Activated naive CD8-positive, alpha-beta T cell treated with anti-CD3 and anti-CD28 coated beads, Interleukin-2, amount 50 U/mL, for 24 hours (primary cell): ENCODE measurements around the gene SNAI1.

Experiments
- ATAC-seq: fragments of 150-1000 bp; cut with Tn5 transposase; one replicate; pipeline ENCODE4 v1.10.0; 2021
- DNase-seq: peaks from one replicate; pipeline ENCODE4 v3.0.0; 2021
- H3K27ac Mint-ChIP-seq: one replicate; pipeline ENCODE4 v1.8.0; 2021; ENCODE audit warnings: mild to moderate bottlenecking, mixed read lengths
- H3K27me3 Mint-ChIP-seq: one replicate; pipeline ENCODE4 v1.8.0; 2021; ENCODE audit warnings: mixed read lengths
- H3K36me3 Mint-ChIP-seq: one replicate; pipeline ENCODE4 v1.8.0; 2021; ENCODE audit warnings: low read depth, mixed read lengths
- H3K4me1 Mint-ChIP-seq: one replicate; pipeline ENCODE4 v1.8.0; 2021; ENCODE audit warnings: mixed read lengths
- H3K4me3 Mint-ChIP-seq: one replicate; pipeline ENCODE4 v1.8.0; 2021; ENCODE audit warnings: mild to moderate bottlenecking, moderate library complexity, mixed read lengths
- H3K9me3 Mint-ChIP-seq: one replicate; pipeline ENCODE4 v1.8.0; 2021; ENCODE audit warnings: mixed read lengths

The SNAI1 gene

DNA sequence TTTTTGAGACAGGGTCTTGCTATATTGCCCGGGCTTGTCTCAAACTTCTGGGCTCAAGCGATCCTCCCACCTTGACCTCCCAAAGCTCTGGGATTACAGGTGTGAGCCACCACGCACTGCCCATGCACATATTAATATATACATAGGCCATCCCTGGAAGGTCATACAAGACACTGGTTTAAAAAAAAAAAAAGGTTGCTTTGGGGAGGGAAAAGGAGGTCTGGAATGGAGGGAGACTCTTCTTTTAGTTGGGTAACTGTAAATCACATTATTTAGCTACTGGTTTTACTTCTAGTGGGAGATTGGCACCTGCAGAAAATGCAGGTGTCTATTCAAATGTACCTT lies 4.1 kb upstream of the SNAI1 start:
- no peak overlapping the region for H3K4me3 Mint-ChIP-seq
- DNase-seq (no peak), ATAC-seq (no peak)
- peaks cover 29% of the 10 kb centered on the region for H3K4me1 Mint-ChIP-seq
- no peak overlapping the region for H3K27ac Mint-ChIP-seq
- H3K36me3 Mint-ChIP-seq, result no peaks in the 10 kb centered on the region
- no peaks in the 10 kb centered on the region for H3K9me3 Mint-ChIP-seq
- peaks cover 10% of the 10 kb centered on the region for H3K27me3 Mint-ChIP-seq

- Mint-ChIP-seq H3K9me3 (no peaks in the 10 kb centered on the region), H3K36me3 (no peaks in the 10 kb centered on the region), H3K4me3 (no peak overlapping the region), H3K4me1 (peaks cover 35% of the 10 kb centered on the region), H3K27ac (no peak overlapping the region), H3K27me3 (peaks cover 12% of the 10 kb centered on the region)
- ATAC-seq (peak; percentile 70), DNase-seq (peak; percentile 72)
Observed at GRCh38 chr20:49979030-49979832, 3.5 kb upstream of the SNAI1 start.

GRCh38 chr20:49980140-49981008 lies 2.4 kb upstream of the SNAI1 start:
- Mint-ChIP-seq H3K36me3 (no peaks in the 10 kb centered on the region), H3K27me3 (peaks cover 12% of the 10 kb centered on the region), H3K27ac (no peak overlapping the region), H3K9me3 (no peaks in the 10 kb centered on the region), H3K4me3 (no peak overlapping the region), H3K4me1 (peaks cover 39% of the 10 kb centered on the region)
- ATAC-seq (no peak), DNase-seq (no peak)

GRCh38 chr20:49981218-49982071 lies 1.3 kb upstream of the SNAI1 start:
- ATAC-seq, result no peak
- Mint-ChIP-seq H3K27me3 (peaks cover 12% of the 10 kb centered on the region), H3K36me3 (no peaks in the 10 kb centered on the region), H3K4me1 (peaks cover 39% of the 10 kb centered on the region), H3K27ac (no peak overlapping the region), H3K9me3 (no peaks in the 10 kb centered on the region), H3K4me3 (no peak overlapping the region)
- DNase-seq, result no peak

DNA sequence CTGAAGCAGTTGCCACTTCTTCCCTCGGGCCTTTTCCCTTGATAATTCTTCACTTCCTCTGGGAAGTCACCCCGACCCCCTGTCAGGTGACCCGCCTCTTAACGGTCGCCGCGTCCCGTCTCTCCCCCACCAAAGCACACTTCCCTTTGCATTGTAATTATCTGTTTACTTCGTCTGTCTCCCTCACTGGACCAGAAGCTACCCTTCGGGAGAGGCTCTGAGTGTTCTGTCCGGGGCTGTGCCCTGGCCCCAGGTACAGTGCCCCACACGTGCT lies 771 bp upstream of the SNAI1 start:
- Mint-ChIP-seq H3K4me1 (peaks cover 39% of the 10 kb centered on the region), H3K27me3 (peaks cover 12% of the 10 kb centered on the region), H3K9me3 (no peaks in the 10 kb centered on the region), H3K36me3 (no peaks in the 10 kb centered on the region), H3K4me3 (peak overlapping the region; percentile 48), H3K27ac (peak overlapping the region; percentile 74)
- DNase-seq, result no peak
- ATAC-seq, result no peak

DNA sequence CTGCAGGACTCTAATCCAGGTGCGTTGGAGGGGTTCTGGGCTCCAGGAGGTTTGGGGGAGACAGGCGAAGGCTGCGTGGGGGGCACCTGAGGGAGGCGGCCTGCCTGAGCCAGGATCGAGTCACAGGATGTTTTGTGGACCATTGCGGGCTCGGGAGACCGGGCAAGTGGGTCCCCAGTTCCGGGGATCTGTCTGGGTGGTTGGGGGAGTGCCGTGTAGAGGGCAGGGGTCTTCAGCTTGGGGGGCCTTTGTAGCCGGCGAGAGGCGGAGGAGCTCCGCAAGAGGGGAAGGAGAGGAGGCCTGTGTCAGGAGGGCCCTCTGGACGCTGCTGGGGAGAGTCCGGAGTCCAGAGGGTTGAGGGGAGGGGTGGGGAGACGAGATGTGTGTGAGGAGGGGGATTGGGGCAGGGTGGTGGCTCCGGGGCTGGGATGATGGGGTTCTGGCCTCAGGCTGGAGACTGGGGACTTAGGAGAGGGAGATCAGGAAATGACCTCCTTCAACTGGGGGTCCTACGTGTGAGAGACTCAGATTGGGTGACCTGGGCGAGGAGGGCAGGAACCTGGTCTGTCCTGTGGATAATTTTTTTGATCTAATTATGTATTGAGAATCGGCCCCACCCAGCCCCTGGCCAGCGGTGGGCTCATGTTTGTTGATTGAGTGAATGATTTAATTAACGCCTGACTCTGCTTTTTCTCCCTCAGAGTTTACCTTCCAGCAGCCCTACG lies 505 bp downstream of the SNAI1 start:
- peak overlapping the region; percentile 35 for H3K27ac Mint-ChIP-seq

DNA sequence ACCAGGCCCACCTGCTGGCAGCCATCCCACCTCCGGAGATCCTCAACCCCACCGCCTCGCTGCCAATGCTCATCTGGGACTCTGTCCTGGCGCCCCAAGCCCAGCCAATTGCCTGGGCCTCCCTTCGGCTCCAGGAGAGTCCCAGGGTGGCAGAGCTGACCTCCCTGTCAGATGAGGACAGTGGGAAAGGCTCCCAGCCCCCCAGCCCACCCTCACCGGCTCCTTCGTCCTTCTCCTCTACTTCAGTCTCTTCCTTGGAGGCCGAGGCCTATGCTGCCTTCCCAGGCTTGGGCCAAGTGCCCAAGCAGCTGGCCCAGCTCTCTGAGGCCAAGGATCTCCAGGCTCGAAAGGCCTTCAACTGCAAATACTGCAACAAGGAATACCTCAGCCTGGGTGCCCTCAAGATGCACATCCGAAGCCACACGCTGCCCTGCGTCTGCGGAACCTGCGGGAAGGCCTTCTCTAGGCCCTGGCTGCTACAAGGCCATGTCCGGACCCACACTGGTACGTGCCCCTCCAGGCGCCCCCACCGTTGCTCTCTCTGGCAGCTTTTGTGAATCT lies 1.1 kb downstream of the SNAI1 start:
- H3K9me3 Mint-ChIP-seq, result no peaks in the 10 kb centered on the region
- no peaks in the 10 kb centered on the region for H3K36me3 Mint-ChIP-seq
- ATAC-seq, result no peak
- peaks cover 12% of the 10 kb centered on the region for H3K27me3 Mint-ChIP-seq
- peaks cover 37% of the 10 kb centered on the region for H3K4me1 Mint-ChIP-seq
- no peak for DNase-seq
- H3K27ac Mint-ChIP-seq, result peak overlapping the region; percentile 35
- peak overlapping the region; percentile 14 for H3K4me3 Mint-ChIP-seq

More for the DNA sequence above, 505 bp downstream of the SNAI1 start:
- ATAC-seq (no peak), DNase-seq (no peak)
- Mint-ChIP-seq H3K9me3 (no peaks in the 10 kb centered on the region), H3K4me1 (peaks cover 39% of the 10 kb centered on the region), H3K36me3 (no peaks in the 10 kb centered on the region), H3K27me3 (peaks cover 12% of the 10 kb centered on the region), H3K4me3 (peak overlapping the region; percentile 14)

- Mint-ChIP-seq H3K27ac (no peak overlapping the region), H3K4me1 (peaks cover 39% of the 10 kb centered on the region), H3K9me3 (no peaks in the 10 kb centered on the region), H3K27me3 (peaks cover 12% of the 10 kb centered on the region), H3K4me3 (no peak overlapping the region), H3K36me3 (no peaks in the 10 kb centered on the region)
- no peak for ATAC-seq
- no peak for DNase-seq
Observed at GRCh38 chr20:49984426-49985153, 1.8 kb downstream of the SNAI1 start.

- ATAC-seq, result no peak
- Mint-ChIP-seq H3K4me3 (no peak overlapping the region), H3K4me1 (peaks cover 34% of the 10 kb centered on the region), H3K27me3 (peaks cover 13% of the 10 kb centered on the region), H3K9me3 (no peaks in the 10 kb centered on the region), H3K27ac (no peak overlapping the region), H3K36me3 (no peaks in the 10 kb centered on the region)
- DNase-seq, result no peak
Observed at GRCh38 chr20:49985157-49985556, 2.4 kb downstream of the SNAI1 start.

DNA sequence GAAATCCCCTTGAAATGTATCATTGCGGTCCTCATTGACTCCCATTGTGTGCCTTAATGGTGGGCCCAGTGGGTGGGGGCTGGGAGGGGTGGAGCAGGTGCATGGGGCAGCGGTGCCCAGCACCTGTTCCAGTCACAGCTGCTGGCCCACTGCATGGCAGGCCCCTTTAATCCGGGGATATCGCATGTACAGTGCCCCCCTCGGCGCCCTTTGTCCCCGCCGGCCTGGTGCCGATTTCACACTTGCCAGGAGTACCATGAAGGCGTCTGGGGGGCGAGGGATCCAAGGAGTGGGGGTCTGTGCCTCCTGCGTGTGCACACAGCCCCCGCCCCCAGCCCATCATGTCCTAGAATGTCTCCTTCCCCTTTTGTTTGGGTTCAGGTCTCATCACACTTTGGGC lies 2.8 kb downstream of the SNAI1 start:
- Mint-ChIP-seq H3K4me3 (no peak overlapping the region), H3K27me3 (peaks cover 17% of the 10 kb centered on the region), H3K36me3 (no peaks in the 10 kb centered on the region), H3K27ac (no peak overlapping the region), H3K9me3 (no peaks in the 10 kb centered on the region), H3K4me1 (peaks cover 31% of the 10 kb centered on the region)
- ATAC-seq (no peak), DNase-seq (no peak)

- Mint-ChIP-seq H3K36me3 (no peaks in the 10 kb centered on the region), H3K27ac (no peak overlapping the region), H3K27me3 (peaks cover 15% of the 10 kb centered on the region), H3K4me3 (no peak overlapping the region), H3K9me3 (no peaks in the 10 kb centered on the region), H3K4me1 (peaks cover 29% of the 10 kb centered on the region)
- ATAC-seq (no peak), DNase-seq (no peak)
Observed at GRCh38 chr20:49986049-49986448, 3.3 kb downstream of the SNAI1 start.

GRCh38 chr20:49987015-49987867 lies 4.5 kb downstream of the SNAI1 start:
- Mint-ChIP-seq H3K4me3 (no peak overlapping the region), H3K4me1 (peaks cover 25% of the 10 kb centered on the region), H3K36me3 (no peaks in the 10 kb centered on the region), H3K9me3 (no peaks in the 10 kb centered on the region), H3K27ac (no peak overlapping the region), H3K27me3 (peaks cover 10% of the 10 kb centered on the region)
- DNase-seq (no peak), ATAC-seq (no peak)
